HG03103 (cell line): ENCODE data around the gene RIPK1.

ENCODE experiments used
- ATAC-seq: cut with Tn5 transposase; IDR thresholded peaks from one replicate; pipeline ENCODE4 v1.9.1; 2021; ENCODE audit warnings: low read depth; ENCODE audit not compliant: unreplicated experiment

The RIPK1 gene

GRCh38 chr6:3159805-3160781 lies 91.8 kb downstream of the RIPK1 start:
- no peak for ATAC-seq

GRCh38 chr6:3162067-3162497 lies 93.8 kb downstream of the RIPK1 start:
- ATAC-seq: no peak

GRCh38 chr6:3162565-3163247 lies 94.4 kb downstream of the RIPK1 start:
- no peak for ATAC-seq

GRCh38 chr6:3163248-3163594 lies 94.9 kb downstream of the RIPK1 start:
- no peak for ATAC-seq

- no peak for ATAC-seq
Measured at GRCh38 chr6:3164388-3164787, 96.1 kb downstream of the RIPK1 start.
